Keratinocyte (primary cell): ENCODE data around the gene IL11. TPM values are rescaled to one million over a fixed set of nuclear protein-coding genes. Genes with fewer than 3 reads are reported as not detected.

ENCODE experiments used
- DNase-seq: peaks from one replicate; pipeline ENCODE4 v3.0.0-alpha.2; 2011; ENCODE audit warnings: low read depth, missing footprints, low spot score
- FAIRE-seq: peaks from 2 replicates; lab custom pipeline; 2011; peaks lifted over from hg19 to GRCh38; lab: Jason Lieb, UNC
- H2AFZ ChIP-seq: 2 replicates; pipeline ENCODE4 v1.6.0; 2012; ENCODE audit warnings: low read length, control low read depth, inconsistent platforms; ENCODE audit not compliant: control insufficient read depth
- H3K27ac ChIP-seq: 2 replicates; pipeline ENCODE4 v1.5.1; 2011; ENCODE audit warnings: low read length; ENCODE audit not compliant: control insufficient read depth, insufficient read depth
- H3K27me3 ChIP-seq: 3 replicates; pipeline ENCODE4 v1.6.0; 2011; ENCODE audit warnings: low read length; ENCODE audit not compliant: control insufficient read depth, insufficient read depth; ENCODE audit errors: extremely low read depth
- H3K36me3 ChIP-seq, 2 experiments: 2 replicates in 1 of 2; 3 replicates in 1 of 2; pipeline ENCODE4 v1.5.1; 2011; ENCODE audit warnings: low read length in 2 of 2, mild to moderate bottlenecking in 1 of 2; ENCODE audit not compliant: control insufficient read depth in 2 of 2, insufficient read depth in 2 of 2; ENCODE audit errors: extremely low read depth in 1 of 2
- H3K4me1 ChIP-seq: 3 replicates; pipeline ENCODE4 v1.5.1; 2011; ENCODE audit warnings: low read length; ENCODE audit not compliant: control insufficient read depth, insufficient read depth; ENCODE audit errors: extremely low read depth
- H3K4me2 ChIP-seq: 3 replicates; pipeline ENCODE4 v1.6.0; 2011; ENCODE audit warnings: low read depth, low read length; ENCODE audit not compliant: control insufficient read depth, insufficient read depth; ENCODE audit errors: extremely low read depth
- H3K4me3 ChIP-seq, 3 experiments: fragments of 200-600 bp in 1 of 3; sonication (generic) in 1 of 3; 2 replicates in 2 of 3; 3 replicates in 1 of 3; pipeline ENCODE4 v1.5.1; 2011 to 2016; ENCODE audit warnings: low read length in 3 of 3, mild to moderate bottlenecking in 3 of 3, control low read depth in 2 of 3, inconsistent platforms in 1 of 3, low read depth in 1 of 3, mixed read lengths in 1 of 3, mixed run types in 1 of 3, moderate library complexity in 1 of 3; ENCODE audit not compliant: control insufficient read depth in 2 of 3, insufficient read depth in 2 of 3; ENCODE audit errors: extremely low read depth in 1 of 3
- H3K79me2 ChIP-seq: 2 replicates; pipeline ENCODE4 v1.6.0; 2012; ENCODE audit warnings: low read length; ENCODE audit not compliant: control insufficient read depth, insufficient read depth
- H3K9ac ChIP-seq: 3 replicates; pipeline ENCODE4 v1.6.0; 2011; ENCODE audit warnings: low read length; ENCODE audit not compliant: control insufficient read depth, insufficient read depth; ENCODE audit errors: extremely low read depth
- H3K9me1 ChIP-seq: 3 replicates; pipeline ENCODE4 v1.6.0; 2011; ENCODE audit warnings: low read length; ENCODE audit not compliant: control insufficient read depth, insufficient read depth; ENCODE audit errors: extremely low read depth
- H3K9me3 ChIP-seq: 2 replicates; pipeline ENCODE4 v1.5.1; 2012; ENCODE audit warnings: low read depth, low read length; ENCODE audit not compliant: control insufficient read depth
- H4K20me1 ChIP-seq: 3 replicates; pipeline ENCODE4 v1.6.0; 2011; ENCODE audit warnings: low read length; ENCODE audit not compliant: control insufficient read depth, insufficient read depth; ENCODE audit errors: extremely low read depth
- EZH2 ChIP-seq: IDR thresholded peaks from one replicate; pipeline ENCODE4 v1.6.1; 2012; ENCODE audit warnings: inconsistent platforms, mild to moderate bottlenecking, low read length, moderate library complexity
- dilution Hi-C: fragments of 300-500 bp; cut with MboI; formaldehyde crosslinking; loops from one replicate; pipeline ENCODE4 v1.7.0; 2020; ENCODE audit warnings: low sequenced_read_pairs; ENCODE audit not compliant: extremely low pct_ligation_motif_present
- polyA plus RNA-seq, 5 experiments: library from polyadenylated mRNA; depleted of rRNA in 3 of 5; stranded (reverse) in 3 of 5; stranded (forward) in 1 of 5; unstranded in 1 of 5; fragments of >200 nt; gene quantifications; 1 replicate in 1 of 5; 2 replicates in 3 of 5; 3 replicates in 1 of 5; pipeline versions ENCODE4 v1.2.1 to v1.2.3, GENCODE V29; 2011 to 2012; ENCODE audit warnings: missing spikeins in 2 of 5, low read depth in 1 of 5, low replicate concordance in 1 of 5
- TF ChIP-seq, protein P1 (sequence below), 3 experiments: IDR thresholded peaks in 1 of 3; conservative IDR thresholded peaks in 1 of 3; optimal IDR thresholded peaks in 1 of 3; 2 replicates in 2 of 3; 3 replicates in 1 of 3; pipeline versions ENCODE3 to v1.5.1; 2011; ENCODE audit warnings: low read length in 3 of 3, mild to moderate bottlenecking in 3 of 3, moderate library complexity in 2 of 3, control low read depth in 1 of 3, inconsistent platforms in 1 of 3; ENCODE audit not compliant: insufficient read depth in 2 of 3; ENCODE audit errors: extremely low read depth in 1 of 3

IL11 gene
- polyA plus RNA-seq, 1 donor (not counting 4 experiments of a cell fraction or from before 2014, with no cell fraction given), result 2.2 TPM

DNA sequence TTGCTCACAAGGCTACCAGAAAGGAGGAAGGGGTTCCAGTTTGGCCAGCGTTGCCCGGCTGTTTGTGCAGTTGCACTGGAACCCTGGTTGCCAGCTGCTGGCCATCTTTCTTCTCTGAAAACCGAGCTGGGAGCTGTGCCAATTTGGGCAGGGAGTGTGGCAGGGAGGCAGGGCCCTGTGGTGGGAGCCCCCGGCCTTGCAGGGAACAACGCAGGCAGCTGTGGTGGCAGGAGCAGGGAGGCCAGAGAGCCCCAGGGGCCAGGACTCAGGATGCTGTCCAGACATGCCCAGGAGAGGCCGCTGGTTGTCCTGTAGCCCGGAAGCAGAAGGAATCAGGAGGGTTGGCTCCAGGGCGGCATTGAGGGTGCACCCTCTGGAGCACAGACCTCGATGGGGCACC lies 25.8 kb downstream of the IL11 start:
- H3K9ac ChIP-seq, result no peak overlapping the region
- no peaks in the 10 kb centered on the region for H4K20me1 ChIP-seq
- TF ChIP-seq, protein P1, sequence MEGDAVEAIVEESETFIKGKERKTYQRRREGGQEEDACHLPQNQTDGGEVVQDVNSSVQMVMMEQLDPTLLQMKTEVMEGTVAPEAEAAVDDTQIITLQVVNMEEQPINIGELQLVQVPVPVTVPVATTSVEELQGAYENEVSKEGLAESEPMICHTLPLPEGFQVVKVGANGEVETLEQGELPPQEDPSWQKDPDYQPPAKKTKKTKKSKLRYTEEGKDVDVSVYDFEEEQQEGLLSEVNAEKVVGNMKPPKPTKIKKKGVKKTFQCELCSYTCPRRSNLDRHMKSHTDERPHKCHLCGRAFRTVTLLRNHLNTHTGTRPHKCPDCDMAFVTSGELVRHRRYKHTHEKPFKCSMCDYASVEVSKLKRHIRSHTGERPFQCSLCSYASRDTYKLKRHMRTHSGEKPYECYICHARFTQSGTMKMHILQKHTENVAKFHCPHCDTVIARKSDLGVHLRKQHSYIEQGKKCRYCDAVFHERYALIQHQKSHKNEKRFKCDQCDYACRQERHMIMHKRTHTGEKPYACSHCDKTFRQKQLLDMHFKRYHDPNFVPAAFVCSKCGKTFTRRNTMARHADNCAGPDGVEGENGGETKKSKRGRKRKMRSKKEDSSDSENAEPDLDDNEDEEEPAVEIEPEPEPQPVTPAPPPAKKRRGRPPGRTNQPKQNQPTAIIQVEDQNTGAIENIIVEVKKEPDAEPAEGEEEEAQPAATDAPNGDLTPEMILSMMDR (optimal IDR thresholded peaks at IDR 0.05 in 1 of 3, IDR thresholded peaks at IDR 0.05 in 1 of 3, conservative IDR thresholded peaks at IDR 0.05 in 1 of 3; ENCODE audit: extremely low read depth in 1 of 3, insufficient read depth in 2 of 3, low read length in 3 of 3), result no peak
- H3K36me3 ChIP-seq, result peaks cover 0 to 14% of the 10 kb centered on the region in 2 experiments
- no peak overlapping the region for H3K27ac ChIP-seq
- H3K79me2 ChIP-seq, result peaks cover 5% of the 10 kb centered on the region
- no peak overlapping the region for H3K4me3 ChIP-seq
- dilution Hi-C loops, result no loop called here
- peaks cover 15% of the 10 kb centered on the region for H3K4me1 ChIP-seq
- no peaks in the 10 kb centered on the region for H3K9me3 ChIP-seq
- no peak for DNase-seq
- no peaks in the 10 kb centered on the region for H3K9me1 ChIP-seq
- H3K4me2 ChIP-seq, result no peak overlapping the region
- no peaks in the 10 kb centered on the region for H3K27me3 ChIP-seq
- H2AFZ ChIP-seq, result no peak overlapping the region
- no peak for FAIRE-seq

GRCh38 chr19:55341595-55342531 lies 28.4 kb downstream of the IL11 start:
- peaks cover 0 to 10% of the 10 kb centered on the region in 2 experiments for H3K36me3 ChIP-seq
- H3K27me3 ChIP-seq, result no peaks in the 10 kb centered on the region
- H3K27ac ChIP-seq, result no peak overlapping the region
- dilution Hi-C loops, result no loop called here
- no peaks in the 10 kb centered on the region for H3K9me3 ChIP-seq
- FAIRE-seq (no peak), DNase-seq (no peak)
- no peaks in the 10 kb centered on the region for H3K9me1 ChIP-seq
- peaks cover 5% of the 10 kb centered on the region for H3K79me2 ChIP-seq
- peak overlapping the region; percentile 60 for H3K4me2 ChIP-seq
- TF ChIP-seq, protein P1 (optimal IDR thresholded peaks at IDR 0.05 in 1 of 3, IDR thresholded peaks at IDR 0.05 in 1 of 3, conservative IDR thresholded peaks at IDR 0.05 in 1 of 3; ENCODE audit: extremely low read depth in 1 of 3, insufficient read depth in 2 of 3, low read length in 3 of 3), result no peak
- no peak for TF ChIP-seq EZH2
- no peak overlapping the region for H3K9ac ChIP-seq
- H4K20me1 ChIP-seq, result no peaks in the 10 kb centered on the region
- no peak overlapping the region for H2AFZ ChIP-seq
- H3K4me3 ChIP-seq, result peak overlapping the region in 1 of 3 experiments; percentile 64
- H3K4me1 ChIP-seq, result peaks cover 23% of the 10 kb centered on the region
